OCI-M2 (cell line): Measurements from ENCODE around the gene PABPN1.
"Not testable (repeated sequence)": the region's sequence is repeated elsewhere in the genome, so short reads cannot be mapped to it uniquely, and the experiment has no call there.

Experiments used
- DNase-seq: peaks from one replicate; lab custom pipeline; 2025; ENCODE audit not compliant: unreplicated experiment; lab: John Stamatoyannopoulos, UW

The PABPN1 gene

GRCh38 chr14:23301288-23301968 lies 19.8 kb upstream of the PABPN1 start:
- DNase-seq, result peak; percentile 97

- no peak for DNase-seq
Observed at GRCh38 chr14:23301969-23302289, 19.3 kb upstream of the PABPN1 start.

GRCh38 chr14:23302290-23303225 lies 18.7 kb upstream of the PABPN1 start, which contains the start of gene PPP1R3E:
PPP1R3E (minus strand) TSS chr14:23302859; CDS start chr14:23302576, 283 bp downstream.
- DNase-seq, result no peak

GRCh38 chr14:23306412-23307145 lies 14.7 kb upstream of the PABPN1 start, which contains the start of gene BCL2L2:
BCL2L2 (plus strand) TSS chr14:23306833; CDS start chr14:23307768, 935 bp downstream.
- DNase-seq, result no peak

- no peak for DNase-seq
Observed at GRCh38 chr14:23307146-23307530, 14.1 kb upstream of the PABPN1 start.

- DNase-seq, result no peak
Observed at GRCh38 chr14:23307687-23308644, 13.3 kb upstream of the PABPN1 start.

GRCh38 chr14:23308721-23309445 lies 12.4 kb upstream of the PABPN1 start:
- DNase-seq, result no peak

- DNase-seq, result no peak
Observed at GRCh38 chr14:23310546-23310945, 10.7 kb upstream of the PABPN1 start.

- no peak for DNase-seq
Observed at GRCh38 chr14:23316300-23316699, 5.0 kb upstream of the PABPN1 start.

- DNase-seq, result no peak
Observed at GRCh38 chr14:23319746-23320583, 1.3 kb upstream of the PABPN1 start.

GRCh38 chr14:23321572-23322547 lies 603 bp downstream of the PABPN1 start:
- DNase-seq, result no peak

GRCh38 chr14:23322568-23323517 lies 1.6 kb downstream of the PABPN1 start:
- no peak for DNase-seq

- DNase-seq, result no peak
Observed at GRCh38 chr14:23323838-23324454, 2.7 kb downstream of the PABPN1 start.

- DNase-seq, result no peak
Observed at GRCh38 chr14:23324455-23324846, 3.2 kb downstream of the PABPN1 start.

- no peak for DNase-seq
Observed at GRCh38 chr14:23324993-23325392, 3.7 kb downstream of the PABPN1 start.

GRCh38 chr14:23325746-23326145 lies 4.5 kb downstream of the PABPN1 start:
- DNase-seq, result not testable (repeated sequence)
